Stimulated activated memory B cell treated with anti-CD40 and anti-IgM and Interleukin-4, amounts not matched to agents 10 μg/mL and 1 μg/mL and 100 μg/mL, for 72 hours (primary cell): Measurements from ENCODE around the gene FGD2.
A peak's percentile ranks its signal among the peaks of the same experiment; 100 is the strongest.
"Not testable (repeated sequence)": the region's sequence is repeated elsewhere in the genome, so short reads cannot be mapped to it uniquely, and the experiment has no call there.

Experiments
- ATAC-seq: fragments of 150-1000 bp; cut with Tn5 transposase; 2 replicates; pipeline ENCODE4 v1.10.0; 2021
- H3K27ac Mint-ChIP-seq: one replicate; pipeline ENCODE4 v1.8.0; 2022; ENCODE audit warnings: mild to moderate bottlenecking, mixed read lengths
- H3K27me3 Mint-ChIP-seq: one replicate; pipeline ENCODE4 v1.8.0; 2022; ENCODE audit warnings: mixed read lengths
- H3K36me3 Mint-ChIP-seq: one replicate; pipeline ENCODE4 v1.8.0; 2022; ENCODE audit warnings: mixed read lengths
- H3K4me1 Mint-ChIP-seq: one replicate; pipeline ENCODE4 v1.8.0; 2022; ENCODE audit warnings: mixed read lengths
- H3K4me3 Mint-ChIP-seq: one replicate; pipeline ENCODE4 v1.8.0; 2022; ENCODE audit warnings: mild to moderate bottlenecking, moderate library complexity, mixed read lengths
- H3K9me3 Mint-ChIP-seq: one replicate; pipeline ENCODE4 v1.8.0; 2022; ENCODE audit warnings: mixed read lengths

Gene FGD2

DNA sequence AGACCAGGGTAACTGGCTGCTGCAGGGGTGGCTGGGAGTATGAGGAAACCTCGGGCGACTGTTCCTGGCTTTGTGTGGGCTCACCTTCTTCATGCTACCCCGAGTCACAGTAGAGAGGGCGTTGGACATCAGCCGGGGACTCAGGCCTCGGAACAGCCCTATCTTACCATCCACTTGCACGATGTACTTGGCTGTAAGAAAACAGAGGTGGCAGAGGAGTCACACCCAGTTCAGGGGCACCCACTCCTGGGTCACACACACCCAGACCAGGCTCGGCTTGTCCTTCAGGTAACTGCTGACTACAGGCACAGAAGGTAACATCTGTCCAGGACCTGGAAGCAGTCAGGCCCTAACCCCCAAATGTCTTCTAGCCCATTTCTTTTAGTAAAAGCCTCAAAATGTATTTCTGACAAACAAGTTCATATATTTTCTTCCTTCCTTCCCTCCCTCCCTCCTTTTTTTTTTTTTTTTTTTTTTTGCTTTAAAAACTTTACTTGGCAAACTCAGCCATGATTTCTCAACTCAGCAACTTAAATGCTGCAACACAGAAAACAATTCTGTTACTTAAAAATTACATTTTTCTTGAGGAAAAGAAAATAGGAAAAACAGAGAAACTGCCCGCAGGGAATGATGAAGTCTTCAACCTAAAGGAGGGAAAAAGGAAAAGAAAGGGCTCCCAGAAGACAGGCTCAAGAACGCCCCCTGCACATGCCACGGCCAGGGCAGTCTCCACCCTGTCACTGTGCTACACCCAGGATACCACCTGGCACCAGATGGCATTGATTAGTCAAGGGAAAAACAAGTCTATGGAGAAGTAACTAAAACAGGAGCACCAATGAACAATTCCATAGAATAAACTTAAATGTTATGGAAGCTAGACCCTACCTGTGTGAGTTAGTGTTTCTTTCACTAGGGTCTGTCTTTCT lies 26.8 kb upstream of the FGD2 start:
- peaks cover 43% of the 10 kb centered on the region for H3K4me1 Mint-ChIP-seq
- no peaks in the 10 kb centered on the region for H3K9me3 Mint-ChIP-seq
- H3K36me3 Mint-ChIP-seq, result peaks cover 38% of the 10 kb centered on the region
- H3K4me3 Mint-ChIP-seq, result no peak overlapping the region
- ATAC-seq, result no peak
- no peaks in the 10 kb centered on the region for H3K27me3 Mint-ChIP-seq
- H3K27ac Mint-ChIP-seq, result peak overlapping the region; percentile 45

DNA sequence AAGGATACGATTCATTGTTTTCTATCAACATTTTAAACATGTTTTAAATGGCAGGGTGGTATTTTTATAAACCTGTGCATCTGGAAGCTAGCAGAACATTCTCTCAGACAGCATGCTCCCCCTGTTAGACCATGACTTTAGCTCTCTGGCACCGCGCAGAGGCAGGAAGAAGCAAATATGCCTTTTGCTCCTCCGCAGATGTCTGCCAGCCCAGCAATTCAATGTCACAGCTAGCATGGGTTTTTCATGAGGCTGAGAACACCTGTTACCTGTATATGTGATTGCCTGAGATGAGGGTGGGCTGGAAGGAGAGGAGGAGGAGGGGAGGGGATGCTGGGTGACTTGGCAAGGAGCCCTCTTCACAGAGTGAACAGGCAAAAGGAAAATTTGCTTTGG lies 26.1 kb upstream of the FGD2 start:
- no peak overlapping the region for H3K4me3 Mint-ChIP-seq
- peaks cover 38% of the 10 kb centered on the region for H3K36me3 Mint-ChIP-seq
- ATAC-seq, result no peak

DNA sequence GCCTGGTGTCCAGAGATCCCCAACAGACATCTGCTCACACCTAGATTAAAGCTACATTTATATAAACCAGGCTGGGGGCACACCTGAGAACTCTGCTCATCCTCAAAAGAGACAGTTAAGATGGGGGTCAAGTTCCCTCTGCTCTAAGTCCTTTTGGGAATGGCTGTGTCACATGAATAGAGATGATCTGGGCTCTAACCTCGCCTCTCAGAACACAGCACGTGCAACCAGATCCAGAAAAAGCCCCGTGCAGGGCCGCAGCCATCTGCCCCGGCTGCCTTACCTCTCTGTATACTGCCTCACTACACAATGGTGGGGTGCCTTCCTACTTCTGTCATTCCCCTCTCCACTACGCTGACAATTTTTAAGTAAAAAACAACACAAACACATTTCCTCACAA lies 25.3 kb upstream of the FGD2 start:
- no peak overlapping the region for H3K4me3 Mint-ChIP-seq
- H3K4me1 Mint-ChIP-seq, result peaks cover 43% of the 10 kb centered on the region
- H3K9me3 Mint-ChIP-seq, result no peaks in the 10 kb centered on the region
- ATAC-seq, result no peak
- H3K27ac Mint-ChIP-seq, result no peak overlapping the region
- peaks cover 37% of the 10 kb centered on the region for H3K36me3 Mint-ChIP-seq
- no peaks in the 10 kb centered on the region for H3K27me3 Mint-ChIP-seq

More for the DNA sequence above, 26.1 kb upstream of the FGD2 start:
- Mint-ChIP-seq H3K27me3 (no peaks in the 10 kb centered on the region), H3K4me1 (peaks cover 43% of the 10 kb centered on the region), H3K27ac (no peak overlapping the region), H3K9me3 (no peaks in the 10 kb centered on the region)

- Mint-ChIP-seq H3K4me3 (no peak overlapping the region), H3K27ac (no peak overlapping the region), H3K9me3 (no peaks in the 10 kb centered on the region), H3K27me3 (no peaks in the 10 kb centered on the region), H3K4me1 (peaks cover 43% of the 10 kb centered on the region), H3K36me3 (peaks cover 28% of the 10 kb centered on the region)
- no peak for ATAC-seq
Observed at GRCh38 chr6:36980876-36981619, 24.4 kb upstream of the FGD2 start.

- H3K4me1 Mint-ChIP-seq, result peaks cover 45% of the 10 kb centered on the region
- H3K36me3 Mint-ChIP-seq, result peaks cover 6% of the 10 kb centered on the region
Observed at GRCh38 chr6:36983538-36983937, 21.9 kb upstream of the FGD2 start.

DNA sequence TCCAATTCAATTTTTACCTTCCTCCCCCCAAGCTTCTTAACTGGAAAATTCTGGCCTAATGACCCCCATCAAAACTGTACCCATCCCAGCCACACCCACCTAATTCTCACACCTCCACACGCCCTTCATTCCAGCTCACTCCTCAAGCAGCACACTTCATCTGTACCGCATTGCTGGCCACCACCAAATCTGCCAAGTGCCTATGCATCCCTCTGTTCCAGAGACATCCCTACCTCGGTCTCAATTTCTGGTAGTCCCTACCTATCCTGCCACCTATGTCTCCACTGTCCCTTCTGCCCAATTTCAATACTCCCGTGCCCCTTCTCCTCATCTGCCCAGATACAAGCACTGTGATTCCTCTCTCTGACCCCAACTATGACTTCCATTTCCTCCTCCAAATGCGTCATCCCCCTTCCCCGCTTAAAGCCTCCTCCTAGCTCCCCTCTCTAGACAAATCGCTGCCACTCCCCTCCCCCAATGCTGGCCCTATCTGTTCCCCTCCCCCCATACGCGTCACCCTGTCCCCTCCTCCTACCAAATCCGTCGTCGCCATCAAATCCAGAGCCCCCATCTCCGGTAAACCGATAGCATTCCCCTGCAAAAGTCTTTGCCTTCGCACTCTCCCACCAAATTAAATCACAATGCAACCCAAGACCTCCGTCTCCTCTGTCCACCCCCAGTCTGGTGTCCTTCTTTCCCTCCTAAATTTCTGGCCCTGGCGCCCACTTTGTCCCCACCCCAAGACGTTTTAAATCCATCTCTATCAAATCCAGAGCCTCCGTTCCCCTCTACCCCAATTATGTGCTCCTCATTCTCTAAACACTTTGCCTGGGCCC lies 20.7 kb upstream of the FGD2 start:
- no peaks in the 10 kb centered on the region for H3K27me3 Mint-ChIP-seq
- no peak for ATAC-seq
- peaks cover 6% of the 10 kb centered on the region for H3K36me3 Mint-ChIP-seq
- H3K4me1 Mint-ChIP-seq, result peaks cover 37% of the 10 kb centered on the region
- no peaks in the 10 kb centered on the region for H3K9me3 Mint-ChIP-seq
- H3K27ac Mint-ChIP-seq, result no peak overlapping the region
- no peak overlapping the region for H3K4me3 Mint-ChIP-seq

More at GRCh38 chr6:36983538-36983937, 21.9 kb upstream of the FGD2 start:
- Mint-ChIP-seq H3K27me3 (no peaks in the 10 kb centered on the region), H3K4me3 (no peak overlapping the region), H3K27ac (no peak overlapping the region), H3K9me3 (no peaks in the 10 kb centered on the region)
- no peak for ATAC-seq

DNA sequence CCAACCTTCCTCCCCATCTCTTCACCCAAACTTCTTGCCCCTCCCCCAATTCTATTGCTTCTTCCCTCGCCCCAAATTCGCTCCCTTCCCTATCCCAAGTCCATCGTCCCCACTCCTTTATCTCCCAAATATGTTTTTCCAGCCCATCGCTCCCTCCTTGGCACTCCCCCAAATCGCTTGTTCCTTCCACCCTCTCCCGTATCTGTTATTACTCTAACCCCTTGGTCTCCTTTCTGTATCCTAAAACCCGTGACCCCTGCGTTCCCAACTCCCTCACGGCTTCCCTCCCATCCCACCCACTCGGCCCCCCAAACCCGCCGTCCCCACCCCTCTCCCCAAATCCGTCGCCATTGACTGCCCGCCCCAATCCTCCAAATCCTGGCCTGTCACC lies 20.0 kb upstream of the FGD2 start:
- Mint-ChIP-seq H3K4me1 (peaks cover 31% of the 10 kb centered on the region), H3K4me3 (no peak overlapping the region), H3K27me3 (no peaks in the 10 kb centered on the region), H3K27ac (no peak overlapping the region), H3K36me3 (peaks cover 6% of the 10 kb centered on the region), H3K9me3 (no peaks in the 10 kb centered on the region)
- no peak for ATAC-seq

GRCh38 chr6:36985808-36986703 lies 19.4 kb upstream of the FGD2 start, which contains the start of gene MTCH1:
Gene MTCH1 (minus strand): TSS chr6:36986196. CDS start chr6:36986173, 23 bp downstream.
- peak; percentile 94 for ATAC-seq
- Mint-ChIP-seq H3K4me3 (peak within 1 kb of the TSS; percentile 99), H3K27me3 (no peaks in the 10 kb centered on the region), H3K27ac (no peak within 1 kb of the TSS), H3K36me3 (peaks cover 6% of the 10 kb centered on the region), H3K9me3 (no peaks in the 10 kb centered on the region), H3K4me1 (peaks cover 25% of the 10 kb centered on the region)

DNA sequence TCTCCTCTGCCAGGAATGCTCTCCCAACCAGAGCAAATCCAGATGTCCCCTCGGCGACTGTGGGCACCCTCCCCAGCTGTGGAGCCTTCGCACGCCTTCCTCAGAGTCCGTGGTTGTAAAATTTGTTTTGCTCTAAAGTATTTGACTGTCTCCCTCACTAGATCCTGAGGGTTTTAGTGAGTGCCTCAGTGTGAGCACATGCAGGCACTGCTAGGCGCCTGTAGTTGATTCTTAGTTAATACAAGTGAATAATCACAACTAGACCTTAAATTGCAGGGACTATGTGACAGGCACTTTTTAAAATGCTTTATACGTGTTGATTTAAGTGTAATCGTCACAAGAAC lies 18.8 kb upstream of the FGD2 start:
- Mint-ChIP-seq H3K27ac (no peak overlapping the region), H3K4me1 (peaks cover 19% of the 10 kb centered on the region), H3K4me3 (peak overlapping the region; percentile 99), H3K27me3 (no peaks in the 10 kb centered on the region), H3K9me3 (no peaks in the 10 kb centered on the region), H3K36me3 (peaks cover 5% of the 10 kb centered on the region)
- ATAC-seq, result no peak

- no peaks in the 10 kb centered on the region for H3K36me3 Mint-ChIP-seq
- no peaks in the 10 kb centered on the region for H3K27me3 Mint-ChIP-seq
- H3K4me1 Mint-ChIP-seq, result peaks cover 12% of the 10 kb centered on the region
- no peak overlapping the region for H3K27ac Mint-ChIP-seq
- H3K9me3 Mint-ChIP-seq, result no peaks in the 10 kb centered on the region
- no peak overlapping the region for H3K4me3 Mint-ChIP-seq
- no peak for ATAC-seq
Observed at GRCh38 chr6:36989264-36989663, 16.2 kb upstream of the FGD2 start.

DNA sequence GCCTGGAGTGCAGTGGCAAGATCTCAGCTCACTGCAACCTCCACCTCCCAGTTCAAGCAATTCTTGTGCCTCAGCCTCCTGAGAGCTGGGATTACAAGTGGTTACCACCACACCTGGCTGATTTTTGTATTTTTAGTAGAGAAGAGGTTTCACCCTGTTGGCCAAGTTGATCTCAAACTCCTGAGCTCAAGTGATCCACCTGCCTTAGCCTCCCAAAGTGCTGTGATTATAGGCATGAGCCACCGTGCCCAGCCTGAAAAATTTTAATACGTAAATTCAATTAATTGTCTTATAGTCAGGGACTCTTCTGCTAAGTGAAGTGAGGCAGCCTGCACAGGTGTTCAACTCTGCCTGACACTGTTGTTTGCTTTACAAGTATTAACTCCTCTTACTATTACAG lies 15.1 kb upstream of the FGD2 start:
- H3K27ac Mint-ChIP-seq, H3K27me3 Mint-ChIP-seq, H3K4me3 Mint-ChIP-seq, H3K36me3 Mint-ChIP-seq, ATAC-seq, H3K9me3 Mint-ChIP-seq: not testable (repeated sequence)
- H3K4me1 Mint-ChIP-seq, result peaks cover 12% of the 10 kb centered on the region

DNA sequence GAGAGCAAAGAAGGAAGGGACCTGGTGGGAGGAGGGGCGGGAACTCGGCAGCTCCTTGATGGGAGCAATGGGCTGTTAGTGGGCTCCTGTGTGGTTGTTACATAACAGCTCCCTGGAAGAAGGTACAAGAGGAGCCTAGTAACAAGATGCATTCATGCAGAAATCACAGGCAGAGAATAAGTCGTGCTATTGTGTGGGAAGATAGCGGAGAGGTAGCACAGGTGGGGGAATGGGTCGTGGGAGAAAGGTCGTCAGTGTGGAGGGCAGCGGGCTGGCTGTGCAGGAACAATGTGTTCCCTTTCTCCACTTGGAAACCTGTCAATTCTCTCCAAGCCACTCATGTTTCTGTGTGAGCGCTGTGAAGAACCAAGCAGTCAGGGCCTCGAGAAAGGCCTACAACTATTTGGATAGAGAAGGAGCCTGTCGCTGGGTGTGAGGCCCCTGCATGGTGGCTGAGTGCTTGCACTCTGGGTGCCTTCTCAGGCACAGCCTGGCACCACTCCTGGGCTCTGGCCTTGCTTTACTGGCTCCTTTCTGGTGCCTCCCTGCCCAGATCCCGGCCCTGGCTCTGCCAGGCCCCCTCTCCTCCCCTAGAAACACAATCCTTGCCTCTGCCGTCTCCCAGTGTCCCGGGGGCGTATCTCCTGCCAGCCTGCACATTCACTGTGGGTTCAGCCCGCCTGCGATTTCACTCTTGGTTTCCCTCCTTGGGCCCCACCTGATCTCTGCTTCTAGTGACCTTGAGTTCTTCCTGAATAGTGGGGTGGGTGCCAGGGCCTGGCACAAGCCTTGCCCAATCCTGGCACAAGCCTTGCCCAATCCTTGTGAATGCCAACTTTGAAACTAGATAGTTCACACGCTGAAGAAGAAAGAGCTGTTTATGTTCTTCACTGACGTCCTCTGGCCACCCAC lies 7.4 kb upstream of the FGD2 start:
- no peak overlapping the region for H3K4me3 Mint-ChIP-seq
- no peaks in the 10 kb centered on the region for H3K9me3 Mint-ChIP-seq
- no peak for ATAC-seq
- peaks cover 24% of the 10 kb centered on the region for H3K4me1 Mint-ChIP-seq
- H3K27ac Mint-ChIP-seq, result peak overlapping the region; percentile 58
- no peaks in the 10 kb centered on the region for H3K27me3 Mint-ChIP-seq
- no peaks in the 10 kb centered on the region for H3K36me3 Mint-ChIP-seq

- Mint-ChIP-seq H3K4me1 (peaks cover 27% of the 10 kb centered on the region), H3K4me3 (no peak overlapping the region), H3K27ac (peak overlapping the region; percentile 58), H3K36me3 (no peaks in the 10 kb centered on the region), H3K27me3 (no peaks in the 10 kb centered on the region), H3K9me3 (no peaks in the 10 kb centered on the region)
- no peak for ATAC-seq
Observed at GRCh38 chr6:36998723-36999038, 6.8 kb upstream of the FGD2 start.
